ENCODE results near the gene SETBP1.

The SETBP1 gene

DNA sequence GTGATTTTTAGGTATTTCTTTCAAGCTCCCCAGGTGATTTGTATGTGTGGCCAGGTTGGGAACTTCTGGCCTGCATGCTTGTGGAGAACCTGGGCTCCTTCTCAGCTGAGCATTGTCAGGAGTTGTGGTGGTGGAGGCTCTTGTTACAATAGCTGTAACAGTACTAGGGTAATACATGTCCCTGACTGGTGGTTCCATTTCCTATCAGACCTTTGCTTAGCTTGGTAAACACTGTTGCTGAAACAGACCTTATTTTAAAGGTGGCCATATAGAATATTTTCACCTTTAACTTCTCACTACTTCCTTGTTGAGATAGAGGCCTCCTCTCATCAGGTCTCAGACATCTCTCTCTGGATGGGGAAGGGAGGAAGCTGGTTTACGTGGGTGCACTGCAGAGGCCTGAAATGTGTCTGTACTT lies 79.2 kb downstream of the SETBP1 start:
- DNase-seq (ENCODE audit: low read depth in 2 of 2), result no peak

DNA sequence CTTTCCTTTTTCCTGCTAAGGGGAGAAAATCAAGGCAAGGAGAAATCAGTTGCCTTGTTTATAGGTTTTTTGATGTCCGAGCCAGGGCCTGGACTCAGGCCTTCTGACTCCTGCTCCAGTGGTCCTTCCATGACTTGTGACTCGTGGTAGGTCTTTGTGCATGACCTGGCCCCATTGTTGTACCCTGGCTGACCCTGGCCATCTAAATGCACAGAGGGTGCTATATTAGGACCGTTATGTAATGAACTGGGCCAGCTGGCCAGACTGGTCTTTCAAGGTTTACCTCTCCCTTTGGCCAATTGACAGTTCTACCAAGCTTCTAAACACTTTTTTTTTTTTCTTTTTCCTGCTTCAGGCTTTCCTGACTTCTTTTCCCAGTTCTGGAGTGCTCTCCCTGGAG lies 81.1 kb downstream of the SETBP1 start:
- no peak for DNase-seq (ENCODE audit: low read depth in 2 of 2)

DNA sequence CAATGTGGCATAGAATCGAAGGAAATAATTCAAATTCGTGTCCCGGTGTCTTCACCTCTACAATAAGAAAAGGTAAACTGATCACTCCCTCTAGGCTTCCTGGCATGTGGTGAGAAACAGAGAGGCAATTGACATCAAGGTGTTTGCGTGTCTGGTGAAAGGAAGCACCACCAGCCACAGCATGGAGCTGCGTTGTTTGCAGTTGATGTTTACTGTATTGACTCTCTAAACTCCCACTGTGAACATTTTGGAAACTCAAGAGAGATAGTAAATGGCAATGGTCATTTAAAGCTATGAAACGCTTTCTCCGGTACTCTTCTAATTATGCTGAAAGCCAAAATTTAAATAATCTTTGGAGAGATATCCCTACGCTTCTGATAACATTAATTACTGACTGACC lies 82.6 kb downstream of the SETBP1 start:
- DNase-seq (ENCODE audit: low read depth in 2 of 2), result no peak

DNA sequence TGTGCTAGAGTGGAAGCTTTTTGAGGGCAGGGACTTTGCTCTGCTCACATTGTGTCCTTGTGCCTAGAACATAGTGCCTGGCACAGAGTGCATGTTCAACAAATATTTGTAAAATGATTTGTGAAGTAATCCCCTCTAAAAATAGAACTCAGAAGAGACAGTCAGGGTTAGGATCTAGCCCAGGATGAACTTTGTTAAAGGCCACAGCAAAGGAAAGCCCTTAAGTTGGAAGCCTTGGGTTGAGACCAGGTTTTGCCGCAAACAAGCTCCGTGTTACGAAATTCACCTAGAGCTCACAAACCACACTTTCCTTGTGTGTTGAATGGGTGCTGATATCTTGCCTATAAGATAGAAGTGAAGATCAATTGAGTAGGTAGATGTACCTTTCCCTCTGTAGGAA lies 84.2 kb downstream of the SETBP1 start:
- DNase-seq (ENCODE audit: low read depth in 2 of 2), result no peak

DNA sequence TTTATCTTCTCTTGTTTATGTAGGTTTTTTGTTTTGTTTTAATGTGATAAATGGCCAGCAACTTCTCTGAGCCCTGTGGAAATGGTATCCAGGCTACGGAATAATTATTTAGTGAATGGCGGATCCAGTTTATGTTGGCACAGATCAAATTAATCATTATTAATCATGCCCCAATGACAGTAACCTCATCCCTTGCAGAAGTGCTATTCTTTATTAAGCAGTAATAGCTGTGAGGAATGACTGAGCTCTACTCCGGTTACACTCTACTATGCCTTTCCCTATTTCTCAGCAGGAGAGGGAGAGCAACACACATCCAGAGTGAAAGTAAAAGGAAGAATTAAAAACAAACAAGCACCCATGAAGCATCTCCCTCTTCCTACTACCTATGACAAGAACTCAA lies 84.8 kb downstream of the SETBP1 start:
- no peak for DNase-seq (ENCODE audit: low read depth in 2 of 2)

DNA sequence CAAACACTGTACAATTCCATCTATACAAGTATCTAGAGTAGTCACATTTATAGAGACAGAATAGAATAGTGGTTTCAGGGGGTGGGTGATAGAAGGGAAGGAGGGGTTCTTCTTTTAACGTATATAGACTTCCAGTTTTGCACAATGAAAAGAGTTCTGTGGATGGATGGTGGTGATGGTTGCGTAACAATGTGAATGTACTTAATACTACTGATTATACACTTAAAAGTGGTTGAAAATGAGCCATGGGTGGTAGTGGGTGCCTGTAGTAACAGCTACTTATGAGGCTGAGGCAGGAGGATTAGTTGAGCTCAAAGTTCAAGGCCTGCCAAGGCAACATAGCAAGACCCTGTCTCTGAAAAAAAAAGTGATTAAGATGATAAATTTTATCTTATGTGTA lies 85.8 kb downstream of the SETBP1 start:
- no peak for DNase-seq (ENCODE audit: low read depth in 2 of 2)

DNA sequence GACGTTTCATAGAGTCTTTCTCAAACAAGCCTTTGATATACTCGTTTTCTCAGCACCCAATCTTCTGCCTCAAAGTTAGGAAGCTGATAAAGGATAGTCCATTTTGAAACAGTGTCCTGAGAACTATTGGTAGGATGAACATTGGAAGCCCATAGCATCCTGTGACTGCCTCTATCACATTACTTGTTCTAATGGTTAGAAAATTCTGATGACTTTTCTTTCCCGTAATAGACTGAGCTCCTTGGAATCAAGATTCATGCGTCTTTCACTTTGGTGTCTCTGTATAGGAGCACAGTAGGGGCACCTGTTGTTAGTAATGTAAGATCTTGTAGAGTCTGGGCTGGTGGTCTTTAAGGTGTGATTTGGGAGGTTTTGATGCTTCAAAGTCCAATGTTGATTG lies 87.1 kb downstream of the SETBP1 start:
- DNase-seq (ENCODE audit: low read depth in 2 of 2), result no peak

DNA sequence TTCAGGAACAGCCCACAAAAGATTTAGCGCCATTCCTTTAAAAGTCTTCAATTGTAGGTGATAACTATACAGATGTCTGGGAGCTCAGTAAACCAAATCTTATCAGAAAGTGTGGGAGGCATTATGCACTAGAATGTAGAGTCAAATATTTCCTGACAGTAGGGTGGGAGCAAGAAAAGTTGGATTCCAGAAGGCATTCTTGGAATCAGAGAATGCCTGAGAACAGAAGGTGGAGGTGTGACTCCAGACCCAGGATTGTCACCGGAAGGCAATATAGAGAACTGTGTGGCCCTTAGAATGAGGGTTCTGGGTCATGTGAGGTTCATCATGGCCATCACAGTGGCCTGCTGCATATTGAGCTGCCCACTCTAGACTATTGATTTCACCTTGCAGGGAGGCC lies 90.0 kb downstream of the SETBP1 start:
- DNase-seq (ENCODE audit: low read depth in 2 of 2), result no peak

DNA sequence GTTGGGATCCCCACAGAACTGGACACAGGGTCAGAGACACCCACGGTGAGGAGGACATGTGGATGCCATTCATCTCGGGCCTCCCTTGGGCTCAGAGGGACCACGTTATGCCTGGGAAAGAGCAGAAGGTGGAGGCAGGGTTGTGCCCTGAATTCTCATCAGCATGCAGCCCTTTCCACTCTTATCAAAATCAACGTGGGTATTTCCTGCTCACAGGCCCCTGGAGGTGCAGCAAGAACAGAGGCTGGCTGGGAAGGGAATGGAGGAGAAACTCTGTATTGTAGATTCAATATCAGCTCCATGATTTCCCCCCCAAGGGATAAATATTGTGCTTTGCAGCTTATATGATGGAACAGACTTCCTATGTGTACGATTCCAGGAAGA lies 90.9 kb downstream of the SETBP1 start:
- no peak for DNase-seq (ENCODE audit: low read depth in 2 of 2)

DNA sequence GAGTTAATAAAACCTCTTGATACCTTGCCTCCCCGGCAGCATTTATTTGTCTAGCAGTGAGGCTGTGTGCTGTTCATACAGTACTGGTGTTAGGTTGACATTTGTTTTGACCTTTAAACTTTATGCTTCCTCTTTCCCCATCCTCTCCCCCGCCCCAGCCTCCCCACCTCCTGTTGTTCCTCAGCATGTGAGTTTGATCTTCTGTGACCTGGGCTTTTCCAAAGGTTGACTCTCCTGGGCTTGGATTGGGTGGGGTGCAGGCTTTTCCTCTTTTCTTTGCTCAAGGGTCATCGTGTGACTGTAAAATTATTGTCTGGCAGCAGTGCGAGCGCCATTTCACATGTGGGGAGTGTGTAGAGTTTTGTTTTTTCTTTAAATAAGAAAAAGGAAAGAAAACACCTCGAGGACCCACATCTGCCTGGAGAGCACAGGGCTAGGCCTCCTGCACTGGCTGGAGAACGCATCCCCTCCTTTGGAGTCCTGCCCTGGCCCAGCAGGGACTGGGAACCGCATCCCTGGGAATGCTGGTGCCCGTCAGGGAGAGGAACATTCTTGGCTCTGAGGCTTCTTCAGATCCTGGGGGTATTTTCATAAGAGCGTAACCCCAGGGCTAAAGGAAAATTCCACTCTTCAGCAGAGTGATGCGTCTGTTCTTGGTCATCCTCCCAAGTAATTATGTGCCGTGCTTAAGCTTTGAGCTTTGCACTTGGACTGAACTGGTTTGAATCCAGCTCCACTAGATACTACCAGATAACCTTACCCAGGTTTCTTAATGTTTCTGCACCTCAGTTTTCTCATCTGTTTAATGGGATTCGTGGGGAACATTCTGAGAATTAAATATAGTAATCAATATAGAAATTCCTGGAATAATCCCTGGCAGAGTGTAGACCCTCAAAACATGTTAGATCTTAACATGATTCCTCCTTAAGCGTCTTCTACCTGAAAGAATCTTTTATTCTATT lies 91.5 kb downstream of the SETBP1 start:
- no peak for DNase-seq (ENCODE audit: low read depth in 2 of 2)

DNA sequence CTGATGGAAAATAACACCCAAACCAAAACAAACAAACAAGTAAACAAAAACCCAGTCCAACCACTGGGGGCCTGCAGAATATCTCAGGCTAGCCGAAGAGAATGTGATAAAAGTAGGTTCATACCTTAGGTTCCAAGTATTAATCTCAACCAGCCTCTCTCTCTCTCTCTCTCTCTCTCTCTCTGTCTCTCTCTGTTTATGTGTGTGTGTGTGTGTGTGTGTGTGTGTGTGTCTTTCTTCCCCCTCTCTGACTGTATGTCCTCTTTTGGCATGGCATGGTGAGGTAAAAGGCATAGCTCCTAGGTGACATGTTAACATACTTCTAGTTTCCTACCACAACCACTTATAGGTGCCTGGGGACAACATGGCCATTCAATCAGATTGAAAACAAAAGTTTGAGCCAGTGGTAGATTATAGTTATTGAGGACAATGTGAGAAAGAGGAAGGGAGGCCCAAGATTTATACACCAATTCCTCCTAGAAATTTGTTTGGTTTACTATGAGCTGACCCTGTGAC lies 93.0 kb downstream of the SETBP1 start:
- DNase-seq (ENCODE audit: low read depth in 2 of 2), result no peak

DNA sequence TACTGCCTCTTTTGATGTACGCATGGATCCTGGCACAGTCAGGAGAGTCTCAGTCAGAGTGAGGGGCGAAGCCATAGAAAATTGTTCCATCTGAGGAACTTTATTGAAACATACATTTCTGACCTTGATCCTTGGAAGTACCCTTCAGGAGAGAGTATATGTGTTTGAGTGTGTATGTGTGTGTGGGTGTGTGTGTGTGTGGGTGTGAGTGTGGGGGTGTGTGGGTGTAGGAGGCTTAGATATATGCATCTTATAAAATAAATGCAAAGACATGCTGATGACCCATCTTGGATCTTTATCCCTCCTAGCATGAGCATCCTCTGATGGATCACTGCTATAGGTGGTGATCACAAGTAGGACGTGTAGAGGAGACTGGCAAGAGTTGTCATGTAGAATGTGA lies 93.5 kb downstream of the SETBP1 start:
- no peak for DNase-seq (ENCODE audit: low read depth in 2 of 2)

DNA sequence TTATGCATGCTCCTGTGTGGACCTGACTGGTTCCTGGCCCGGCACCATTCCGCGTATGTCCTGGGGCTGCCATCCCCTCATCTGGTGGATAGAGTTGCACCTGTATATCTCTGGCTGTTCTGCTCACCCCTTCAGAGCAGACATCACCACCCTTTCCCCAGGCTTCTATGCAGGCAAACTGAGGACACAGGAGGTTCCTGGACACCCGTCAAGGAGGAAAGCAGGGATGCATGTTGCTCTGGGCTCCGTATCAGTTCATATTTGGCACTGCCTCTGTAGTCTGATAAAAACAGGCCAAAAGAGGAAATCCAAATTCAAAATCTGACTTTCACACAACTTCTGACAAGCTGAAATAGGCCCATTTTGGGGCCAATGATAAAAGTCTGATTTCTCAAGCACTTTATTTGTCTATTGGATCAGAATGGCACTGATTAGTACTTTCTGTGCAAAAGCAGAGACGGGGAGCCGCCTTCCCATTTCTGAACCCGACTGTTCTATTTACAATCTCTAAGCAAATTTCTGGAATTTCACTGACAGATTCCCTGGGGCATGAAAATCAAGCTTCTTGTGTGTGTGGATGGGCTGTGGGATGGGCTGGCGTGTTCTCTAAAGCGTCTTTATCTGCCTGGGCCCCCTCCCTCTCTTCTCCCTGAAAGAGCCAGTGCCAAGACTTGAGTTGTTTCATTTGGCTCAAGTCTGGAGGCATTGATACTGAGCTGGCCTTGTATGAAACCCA lies 96.9 kb downstream of the SETBP1 start:
- no peak for DNase-seq (ENCODE audit: low read depth in 2 of 2)

DNA sequence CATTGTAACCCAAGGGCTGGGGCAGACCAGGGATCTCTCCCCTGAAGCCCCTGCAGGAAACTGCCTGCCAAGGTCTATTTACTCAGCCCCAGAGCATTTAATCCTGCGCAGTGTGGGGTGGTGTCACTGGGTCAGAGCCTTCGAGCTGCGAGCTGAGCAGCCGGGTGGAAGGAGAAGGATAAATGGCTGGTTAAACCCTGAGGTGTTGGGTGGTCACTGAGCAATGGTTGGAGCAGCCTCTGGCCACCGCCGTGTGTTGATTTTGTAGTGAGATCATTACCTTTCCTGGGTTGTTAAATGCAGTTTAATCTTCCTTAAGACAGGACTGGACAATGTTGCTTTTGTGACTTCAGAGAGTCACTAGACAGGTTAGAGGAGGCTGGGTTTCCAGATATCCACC lies 98.1 kb downstream of the SETBP1 start:
- DNase-seq (ENCODE audit: low read depth in 2 of 2), result no peak

DNA sequence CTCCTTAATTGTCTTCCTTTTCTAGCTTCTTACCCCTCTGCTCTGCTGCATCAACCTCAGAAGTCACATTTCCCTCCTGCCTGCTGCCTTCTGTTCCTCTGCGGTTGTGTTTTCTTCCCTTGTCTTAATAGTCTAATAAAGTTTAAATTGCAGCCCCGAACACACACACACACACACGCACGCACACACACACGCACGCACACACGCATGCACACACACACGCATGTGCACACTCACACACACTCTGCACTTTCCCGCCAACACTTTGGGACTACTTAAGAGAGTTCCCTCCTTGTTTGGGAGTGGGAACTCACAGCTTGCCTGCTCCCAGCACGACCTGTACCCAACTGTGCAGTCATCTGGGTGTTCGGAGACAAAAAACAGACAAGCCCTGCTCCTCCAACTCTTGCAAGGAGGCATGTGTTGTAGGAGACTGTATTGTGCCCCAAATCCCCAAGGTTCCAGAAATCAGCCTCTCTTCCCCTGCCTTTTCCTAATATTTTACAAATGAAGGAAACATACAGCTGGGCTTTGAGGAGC lies 99.1 kb downstream of the SETBP1 start:
- DNase-seq (ENCODE audit: low read depth in 2 of 2), result no peak

DNA sequence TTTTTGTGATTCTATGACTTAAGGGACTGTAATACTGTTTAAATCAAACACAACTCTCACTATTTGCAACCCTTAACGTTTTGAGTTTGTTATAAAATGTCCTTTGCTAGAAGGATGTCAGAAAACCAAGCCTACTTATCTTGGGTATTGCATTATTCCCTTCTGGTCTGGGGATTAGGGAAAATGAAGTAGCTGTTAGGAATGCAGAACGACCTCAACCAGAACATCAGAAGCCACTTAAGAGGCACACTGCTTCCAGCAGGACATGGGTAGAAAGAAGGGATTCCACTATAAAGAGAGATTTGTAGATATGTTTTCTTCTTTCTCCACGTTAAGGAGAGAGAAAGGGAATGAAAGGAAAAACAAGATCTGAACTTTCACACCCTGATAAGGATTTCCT lies 101.2 kb downstream of the SETBP1 start:
- no peak for DNase-seq (ENCODE audit: low read depth in 2 of 2)

DNA sequence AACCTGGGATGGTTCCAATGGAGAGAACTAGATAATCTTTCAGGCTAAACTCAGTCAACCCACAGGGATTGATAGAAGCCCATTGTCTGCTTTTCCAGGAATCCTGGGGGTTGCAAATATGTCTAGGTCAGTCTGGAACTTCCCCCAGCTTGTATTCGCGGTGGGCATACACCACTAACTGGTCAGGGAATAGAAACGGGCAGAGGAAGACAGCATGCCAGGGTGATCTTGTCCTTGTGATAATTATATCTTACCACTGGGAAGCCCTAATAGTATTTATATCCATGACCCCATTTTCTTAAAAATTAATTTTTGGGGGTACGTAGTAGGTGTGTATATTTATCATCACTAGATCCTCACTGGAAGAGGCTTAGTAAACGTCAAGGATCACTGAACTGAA lies 101.9 kb downstream of the SETBP1 start:
- no peak for DNase-seq (ENCODE audit: low read depth in 2 of 2)

DNA sequence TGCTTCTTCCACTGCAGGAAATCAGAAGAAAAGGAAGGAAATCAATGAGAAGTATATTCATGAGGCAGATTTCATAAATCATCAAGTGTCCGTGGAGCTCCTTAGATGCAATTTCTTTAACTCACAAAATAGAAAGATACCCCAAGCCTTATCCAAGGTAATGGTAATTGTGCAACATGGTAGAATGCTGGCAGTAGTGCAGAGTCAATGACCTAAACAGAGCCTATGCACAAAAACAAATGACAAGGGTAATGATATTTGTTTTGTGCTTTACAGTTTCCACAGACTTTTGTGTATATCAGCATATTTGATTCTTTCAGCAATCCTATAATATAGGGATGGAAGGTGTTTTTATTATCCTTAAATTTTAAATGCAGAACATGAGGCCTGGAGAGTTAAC lies 102.7 kb downstream of the SETBP1 start:
- no peak for DNase-seq (ENCODE audit: low read depth in 2 of 2)

DNA sequence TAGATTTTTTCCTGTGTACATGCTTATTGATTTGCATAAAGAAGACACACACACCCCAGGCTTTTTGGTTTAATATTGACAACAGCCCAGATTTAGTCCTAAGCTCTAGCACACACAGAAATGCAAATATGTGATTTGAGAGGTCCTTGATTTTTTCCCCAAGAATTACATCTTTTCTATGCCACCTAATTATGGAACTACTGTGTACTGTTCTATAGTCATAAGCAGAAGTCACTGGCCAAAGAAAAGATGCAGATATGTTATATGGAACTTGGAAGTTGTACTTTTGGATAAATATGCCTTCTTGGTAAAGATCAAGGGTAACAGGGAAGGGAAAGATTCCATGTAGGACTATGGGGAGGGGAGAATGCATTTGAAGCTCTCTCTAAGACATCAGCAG lies 105.6 kb downstream of the SETBP1 start:
- DNase-seq (ENCODE audit: low read depth in 2 of 2), result no peak

DNA sequence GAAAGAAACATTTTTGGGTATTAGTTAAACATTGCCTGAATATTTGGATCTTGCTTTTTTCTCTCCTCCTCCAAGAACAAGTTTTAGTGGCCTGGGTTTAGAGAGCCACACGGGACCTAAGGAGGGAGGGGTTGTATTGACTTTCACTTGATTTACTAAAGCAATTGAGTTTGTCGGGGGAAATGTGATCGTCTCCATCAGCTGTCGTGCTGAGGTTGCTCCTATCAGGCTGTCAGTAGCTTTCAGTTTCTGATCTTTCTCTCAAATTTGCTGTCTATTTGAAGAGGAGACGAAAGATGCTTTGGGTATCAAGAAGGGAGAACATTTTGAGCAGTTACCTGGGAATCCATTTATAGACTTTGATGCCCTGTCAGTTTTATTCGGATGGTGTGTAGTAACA lies 106.0 kb downstream of the SETBP1 start:
- no peak for DNase-seq (ENCODE audit: low read depth in 2 of 2)

DNA sequence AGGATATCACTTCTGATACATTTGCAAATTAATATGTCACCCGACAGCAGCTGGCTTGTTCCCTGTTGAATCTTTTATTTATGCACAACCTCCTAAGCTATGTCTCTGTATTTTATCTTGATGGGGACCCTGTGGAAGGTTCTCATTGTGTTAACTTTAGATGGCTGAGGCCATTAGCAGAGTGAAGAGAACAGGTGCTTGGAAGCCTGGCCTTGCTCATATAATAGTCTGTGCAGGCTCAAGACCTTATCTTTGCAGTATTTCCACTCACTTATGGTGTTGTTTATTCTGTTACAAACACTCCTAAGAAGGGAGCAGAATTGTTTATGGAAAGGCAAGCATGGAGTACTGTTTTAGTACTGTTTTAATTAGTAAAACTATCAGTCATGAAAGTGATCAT lies 107.6 kb downstream of the SETBP1 start:
- no peak for DNase-seq (ENCODE audit: low read depth in 2 of 2)

DNA sequence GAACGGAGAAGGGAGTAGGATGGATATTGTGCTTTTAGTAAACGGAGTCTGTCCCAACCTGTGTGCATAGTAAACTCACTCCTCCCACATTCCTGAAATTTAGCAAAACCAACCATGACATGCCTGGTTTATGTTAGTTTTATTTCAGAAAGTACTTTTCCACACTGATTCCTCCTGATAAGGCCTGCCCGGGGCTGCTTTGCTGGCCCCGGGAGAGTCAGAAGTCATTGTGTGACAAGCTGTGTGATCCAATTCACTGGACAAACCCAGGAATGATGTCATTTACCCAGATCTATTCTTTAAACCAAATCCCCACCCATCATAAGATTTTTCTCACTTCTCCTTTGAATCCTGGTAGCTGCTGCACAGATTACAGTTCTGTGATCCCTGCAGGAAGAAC lies 109.0 kb downstream of the SETBP1 start:
- no peak for DNase-seq (ENCODE audit: low read depth in 2 of 2)

DNA sequence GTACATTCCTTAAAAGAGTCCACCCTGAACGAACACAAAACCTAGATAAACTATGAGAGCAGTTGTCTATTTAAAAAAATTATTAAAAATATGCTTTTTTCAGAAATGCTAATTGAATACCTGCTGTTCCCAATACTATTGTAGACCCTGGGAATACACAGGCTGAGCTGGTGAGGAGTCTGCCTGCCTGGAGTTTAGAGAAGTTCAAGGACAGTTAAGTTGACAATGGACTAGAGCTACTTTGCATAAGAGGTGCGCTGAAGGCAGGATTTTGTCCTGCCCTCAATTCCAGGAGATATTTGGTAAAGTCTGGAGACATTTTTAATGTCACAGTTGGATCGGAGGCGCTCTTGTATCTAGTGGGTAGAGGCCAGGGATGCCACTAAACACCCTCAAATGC lies 110.2 kb downstream of the SETBP1 start:
- no peak for DNase-seq (ENCODE audit: low read depth in 2 of 2)

All from stimulated activated CD4-positive, alpha-beta T cell treated with anti-CD3 and anti-CD28 coated beads, Interleukin-1b, Interleukin-23, amount 100 ng/mL, for 4 hours (primary cell).